NCI-H526 treated with DMSO at 0.1 percent for 48 hours (cell line): ENCODE results near the gene PKDCC.
A peak's percentile ranks its signal among the peaks of the same experiment; 100 is the strongest.

Experiments used
- DNase-seq: peaks from one replicate; lab custom pipeline; 2025; lab: John Stamatoyannopoulos, UW

The PKDCC gene

DNA sequence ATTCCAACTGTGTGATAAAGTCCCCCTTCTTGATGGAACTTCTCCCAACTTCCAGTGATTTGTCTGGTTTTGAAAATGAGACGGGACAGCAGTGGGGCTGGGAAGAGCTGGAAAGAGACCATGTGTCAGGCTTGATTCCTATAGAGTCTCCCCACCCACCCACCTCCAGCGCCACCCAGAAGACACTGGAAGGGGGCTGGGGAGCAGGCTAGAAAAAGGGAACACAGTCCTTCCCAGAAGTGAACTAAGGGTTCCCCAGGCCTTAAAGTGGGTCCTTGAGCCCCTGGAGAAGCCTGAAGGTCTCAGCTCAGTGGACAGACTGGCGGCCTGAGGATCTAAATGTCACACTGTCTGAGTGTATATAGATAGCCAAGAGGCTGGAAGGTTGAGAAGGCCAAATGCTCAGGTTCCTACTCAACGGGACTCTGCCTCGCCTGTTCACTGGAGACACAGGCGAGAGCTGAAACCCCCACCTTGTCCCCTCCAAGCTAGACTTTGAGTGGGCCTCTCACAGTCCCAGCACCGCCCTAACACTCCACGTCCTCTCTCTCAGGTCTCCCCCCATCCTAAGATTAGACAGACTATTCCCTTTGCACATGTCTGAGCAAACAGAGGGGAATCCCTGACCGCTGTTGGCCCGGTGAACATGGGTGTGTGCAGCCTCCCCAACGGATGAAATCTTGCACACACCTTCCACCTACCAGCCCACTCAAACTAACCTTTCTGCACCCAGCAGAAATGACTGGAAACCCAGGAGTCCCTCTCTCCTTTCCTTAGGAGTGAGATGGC lies 1.6 kb downstream of the PKDCC start:
- no peak for DNase-seq

- no peak for DNase-seq
Observed at GRCh38 chr2:42050010-42050702, 2.3 kb downstream of the PKDCC start.

GRCh38 chr2:42050703-42051542 lies 3.1 kb downstream of the PKDCC start:
- DNase-seq: no peak

DNA sequence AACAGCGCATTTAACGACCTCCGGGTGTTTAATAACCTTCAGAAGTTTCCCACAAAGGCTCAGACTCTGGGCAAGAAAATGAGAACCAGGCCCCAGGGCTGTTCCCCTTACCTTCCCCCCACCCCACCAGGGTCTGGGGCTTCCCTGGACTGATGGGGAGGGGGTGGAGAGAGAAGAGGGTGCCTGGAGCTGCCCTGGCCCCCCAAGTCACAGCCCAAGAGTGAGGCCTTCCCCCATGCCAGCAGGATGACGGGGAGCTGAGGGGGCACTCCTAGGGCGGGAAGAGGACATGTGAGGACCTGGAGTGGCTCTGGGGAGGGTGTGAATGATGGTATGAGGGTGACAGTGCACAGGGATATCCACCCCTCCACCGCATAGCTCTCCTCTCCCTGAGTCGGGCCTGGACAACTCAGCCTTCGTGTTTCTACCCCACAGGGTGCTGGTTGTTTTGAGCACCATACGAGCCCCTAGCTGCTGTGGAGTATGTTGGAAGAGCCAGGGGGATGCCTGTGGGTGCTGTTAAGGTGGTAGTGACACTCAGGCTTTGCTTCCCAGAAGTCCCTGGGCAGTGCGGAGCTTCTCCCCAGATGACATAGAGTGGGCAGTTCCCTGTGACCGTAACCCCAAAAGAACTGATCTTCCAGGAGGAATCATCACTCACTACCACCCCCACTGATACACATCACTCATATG lies 3.9 kb downstream of the PKDCC start:
- DNase-seq: no peak

DNA sequence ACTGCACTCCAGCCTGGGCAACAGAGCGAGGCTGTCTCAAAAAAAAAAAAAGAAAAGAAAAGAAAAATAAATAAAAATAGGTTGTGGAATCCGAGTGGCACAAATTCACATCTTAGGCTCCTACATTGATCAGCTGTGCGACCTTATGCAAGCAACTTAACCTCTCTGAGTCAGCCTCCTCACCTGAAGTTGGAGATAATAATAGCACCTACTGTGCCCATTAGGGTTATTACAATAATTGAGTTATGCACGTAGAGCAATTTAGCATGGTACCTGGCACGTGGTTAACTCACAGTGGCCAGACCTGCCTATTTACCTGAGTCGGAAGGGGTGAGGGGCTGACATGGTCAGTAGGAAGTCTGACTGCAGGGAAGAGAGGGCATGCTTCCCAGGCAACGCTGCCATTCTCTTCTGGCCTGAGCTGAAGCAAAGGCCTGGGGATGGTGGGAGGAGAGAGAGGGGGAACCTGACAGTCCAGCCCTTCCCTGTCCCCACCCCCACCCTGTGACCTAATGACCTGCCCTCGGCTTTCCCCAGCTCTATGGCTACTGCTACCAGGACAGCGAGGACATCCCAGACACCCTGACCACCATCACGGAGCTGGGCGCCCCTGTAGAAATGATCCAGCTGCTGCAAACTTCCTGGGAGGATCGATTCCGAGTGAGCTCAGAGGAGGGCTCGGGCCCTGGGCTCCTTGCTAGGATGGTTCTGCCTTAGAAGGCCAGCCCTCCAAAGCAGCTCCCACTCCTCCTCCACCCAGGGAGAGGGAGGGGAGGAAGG lies 5.1 kb downstream of the PKDCC start:
- no peak for DNase-seq

DNA sequence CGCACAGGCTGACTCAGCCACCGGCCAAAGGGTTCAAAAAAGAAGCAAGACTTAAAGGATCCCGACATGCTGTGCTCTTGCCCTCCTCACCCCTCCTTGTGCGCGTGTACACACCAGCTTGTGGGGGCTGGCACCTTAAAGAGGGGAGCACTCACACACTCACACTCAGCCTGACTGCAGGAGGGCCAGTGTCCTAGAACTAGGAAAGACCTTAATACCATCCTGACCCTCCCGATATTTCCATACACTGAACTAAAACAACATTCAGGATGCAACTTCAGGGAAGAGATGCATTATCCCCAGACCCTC lies 5.6 kb downstream of the PKDCC start:
- no peak for DNase-seq

- DNase-seq: no peak
Observed at GRCh38 chr2:42053791-42054701, 6.2 kb downstream of the PKDCC start.

- DNase-seq: no peak
Observed at GRCh38 chr2:42054714-42055430, 7.1 kb downstream of the PKDCC start.

- peak; percentile 16 for DNase-seq
Observed at GRCh38 chr2:42055573-42056514, 8.0 kb downstream of the PKDCC start.

- DNase-seq: no peak
Observed at GRCh38 chr2:42057159-42057901, 9.5 kb downstream of the PKDCC start.

GRCh38 chr2:42057902-42058450 lies 10.2 kb downstream of the PKDCC start:
- no peak for DNase-seq

GRCh38 chr2:42059261-42059898 lies 11.6 kb downstream of the PKDCC start:
- no peak for DNase-seq

- DNase-seq: no peak
Observed at GRCh38 chr2:42060028-42060427, 12.2 kb downstream of the PKDCC start.

DNA sequence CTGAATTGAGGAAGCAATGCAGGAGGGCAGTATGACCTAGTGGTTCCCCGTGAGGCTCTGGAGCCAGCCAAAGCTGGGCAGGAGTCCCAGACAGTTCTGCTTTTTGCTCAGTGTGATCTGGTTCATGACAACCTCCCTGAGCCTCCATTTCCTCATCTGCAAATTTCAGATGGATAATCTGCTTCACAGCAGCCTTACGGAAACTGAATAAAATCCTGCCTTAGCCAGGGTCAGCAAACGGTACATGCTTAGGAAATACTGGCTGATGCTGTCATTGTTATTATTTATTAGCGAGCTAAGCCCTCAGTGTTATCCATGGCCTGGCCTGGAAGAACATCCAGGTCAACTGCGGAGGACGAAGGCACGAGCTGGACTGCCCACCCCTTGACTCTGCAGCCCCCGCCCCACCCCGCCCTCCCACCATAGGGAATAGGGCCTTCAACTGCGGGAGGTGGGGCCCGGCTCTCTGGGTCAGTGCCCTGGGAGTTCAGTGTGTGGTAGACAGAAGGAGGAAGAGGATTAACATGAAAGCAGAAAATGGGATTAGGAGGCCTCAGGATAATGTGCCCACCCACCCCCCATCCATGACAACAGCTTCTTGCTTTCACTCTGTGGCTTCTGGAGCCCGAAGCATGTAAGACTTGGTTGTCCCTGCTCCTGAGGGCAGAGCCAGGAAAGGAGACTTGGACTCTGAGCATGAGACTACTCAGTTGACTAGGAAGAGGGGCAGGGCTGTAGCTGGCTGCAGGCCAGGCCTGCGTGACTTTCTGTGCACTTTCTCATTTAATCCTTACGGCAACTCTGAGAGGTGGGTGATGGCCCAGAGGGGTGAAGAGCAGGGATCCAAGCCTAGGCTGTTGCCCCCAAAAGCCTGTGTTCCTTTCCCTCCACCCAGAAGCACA lies 13.1 kb downstream of the PKDCC start:
- no peak for DNase-seq

DNA sequence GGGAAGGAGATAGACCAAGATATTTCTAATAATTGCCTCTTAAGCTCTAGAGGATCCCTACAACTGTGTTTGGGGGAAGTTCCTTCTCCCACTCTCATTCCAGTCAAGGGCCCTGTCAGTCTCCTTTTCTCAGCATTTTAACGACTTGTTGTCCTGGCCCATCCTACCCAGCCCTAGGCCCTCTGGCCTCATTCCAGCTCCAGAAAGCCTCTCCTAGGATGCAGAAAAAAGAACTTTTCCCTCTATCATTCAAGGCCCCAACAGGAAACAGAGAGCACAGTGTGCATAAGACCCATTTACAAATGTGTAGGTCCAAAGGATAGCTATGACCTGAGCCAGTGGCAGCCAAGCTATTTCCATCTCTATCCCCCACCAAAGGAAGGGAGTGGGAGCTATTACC lies 14.0 kb downstream of the PKDCC start:
- no peak for DNase-seq
